Skeletal muscle tissue (tissue), 4 donors: ENCODE results near the gene TNFSF13. TPM values are rescaled to one million over a fixed set of nuclear protein-coding genes. Genes with fewer than 3 reads are reported as not detected.
A peak's percentile ranks its signal among the peaks of the same experiment; 100 is the strongest.

ENCODE experiments used
- H3K27ac ChIP-seq: one replicate; pipeline ENCODE4 v1.7.0; 2013; ENCODE audit warnings: mild to moderate bottlenecking, low read depth, low read length, inconsistent platforms
- H3K27me3 ChIP-seq, 3 donors: one replicate each; pipeline ENCODE4 v1.7.0; 2013; ENCODE audit warnings: low read length in 3 of 3; ENCODE audit not compliant: control insufficient read depth in 3 of 3, insufficient read depth in 3 of 3
- H3K36me3 ChIP-seq, 3 donors: one replicate each; pipeline ENCODE4 v1.7.0; 2013; ENCODE audit warnings: low read length in 3 of 3; ENCODE audit not compliant: control insufficient read depth in 3 of 3, insufficient read depth in 3 of 3
- H3K4me1 ChIP-seq, 3 donors: one replicate each; pipeline ENCODE4 v1.7.0; 2013; ENCODE audit warnings: low read length in 3 of 3, mild to moderate bottlenecking in 3 of 3; ENCODE audit not compliant: control insufficient read depth in 3 of 3, insufficient read depth in 3 of 3
- H3K4me3 ChIP-seq, 3 donors: one replicate each; pipeline ENCODE4 v1.7.0; 2013; ENCODE audit warnings: low read length in 3 of 3
- H3K9ac ChIP-seq, 3 donors: one replicate each; pipeline ENCODE4 v1.7.0; 2013; ENCODE audit warnings: low read length in 3 of 3, mild to moderate bottlenecking in 3 of 3, moderate library complexity in 2 of 3, low read depth in 1 of 3
- H3K9me3 ChIP-seq, 3 donors: one replicate each; pipeline ENCODE4 v1.7.0; 2013; ENCODE audit warnings: low read length in 3 of 3; ENCODE audit not compliant: control insufficient read depth in 3 of 3
- total RNA-seq: library from RNA; depleted of rRNA; stranded (reverse); fragments of >200 nt; gene quantifications from one replicate; pipeline ENCODE4 v1.2.3, GENCODE V29; 2014
- donor health status: Osteomylitis.

Gene TNFSF13, protein sequence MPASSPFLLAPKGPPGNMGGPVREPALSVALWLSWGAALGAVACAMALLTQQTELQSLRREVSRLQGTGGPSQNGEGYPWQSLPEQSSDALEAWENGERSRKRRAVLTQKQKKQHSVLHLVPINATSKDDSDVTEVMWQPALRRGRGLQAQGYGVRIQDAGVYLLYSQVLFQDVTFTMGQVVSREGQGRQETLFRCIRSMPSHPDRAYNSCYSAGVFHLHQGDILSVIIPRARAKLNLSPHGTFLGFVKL
- total RNA-seq, result 2.1 TPM

DNA sequence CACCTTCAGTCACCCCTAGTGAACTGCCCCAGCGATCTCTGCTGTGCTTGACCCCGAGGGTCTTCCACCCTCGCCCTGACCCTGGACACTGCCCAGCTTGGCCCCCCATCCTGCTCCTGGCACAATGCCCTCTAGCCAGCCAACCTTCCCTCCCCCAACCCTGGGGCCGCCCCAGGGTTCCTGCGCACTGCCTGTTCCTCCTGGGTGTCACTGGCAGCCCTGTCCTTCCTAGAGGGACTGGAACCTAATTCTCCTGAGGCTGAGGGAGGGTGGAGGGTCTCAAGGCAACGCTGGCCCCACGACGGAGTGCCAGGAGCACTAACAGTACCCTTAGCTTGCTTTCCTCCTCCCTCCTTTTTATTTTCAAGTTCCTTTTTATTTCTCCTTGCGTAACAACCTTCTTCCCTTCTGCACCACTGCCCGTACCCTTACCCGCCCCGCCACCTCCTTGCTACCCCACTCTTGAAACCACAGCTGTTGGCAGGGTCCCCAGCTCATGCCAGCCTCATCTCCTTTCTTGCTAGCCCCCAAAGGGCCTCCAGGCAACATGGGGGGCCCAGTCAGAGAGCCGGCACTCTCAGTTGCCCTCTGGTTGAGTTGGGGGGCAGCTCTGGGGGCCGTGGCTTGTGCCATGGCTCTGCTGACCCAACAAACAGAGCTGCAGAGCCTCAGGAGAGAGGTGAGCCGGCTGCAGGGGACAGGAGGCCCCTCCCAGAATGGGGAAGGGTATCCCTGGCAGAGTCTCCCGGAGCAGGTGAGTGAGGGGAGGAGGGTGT is at the start of gene TNFSF13:
Gene TNFSF13 (plus strand): TSS at position 207 of the 776 bp plus-strand sequence. CDS start 290 bp downstream, at position 497.
- peak within 1 kb of the TSS; percentile 91 for H3K27ac ChIP-seq
- no peaks in the 10 kb centered on the region for H3K27me3 ChIP-seq
- H3K9me3 ChIP-seq, result no peaks in the 10 kb centered on the region
- peak within 1 kb of the TSS; percentile 67 to 72 (median 72) for H3K4me3 ChIP-seq
- H3K36me3 ChIP-seq, result peaks cover under 1 to 4% (median 2%) of the 10 kb centered on the region in 3 donors
- H3K4me1 ChIP-seq, result peaks cover 50 to 54% (median 53%) of the 10 kb centered on the region in 3 donors
- H3K9ac ChIP-seq, result peak within 1 kb of the TSS; percentile 87 to 89 (median 88)

DNA sequence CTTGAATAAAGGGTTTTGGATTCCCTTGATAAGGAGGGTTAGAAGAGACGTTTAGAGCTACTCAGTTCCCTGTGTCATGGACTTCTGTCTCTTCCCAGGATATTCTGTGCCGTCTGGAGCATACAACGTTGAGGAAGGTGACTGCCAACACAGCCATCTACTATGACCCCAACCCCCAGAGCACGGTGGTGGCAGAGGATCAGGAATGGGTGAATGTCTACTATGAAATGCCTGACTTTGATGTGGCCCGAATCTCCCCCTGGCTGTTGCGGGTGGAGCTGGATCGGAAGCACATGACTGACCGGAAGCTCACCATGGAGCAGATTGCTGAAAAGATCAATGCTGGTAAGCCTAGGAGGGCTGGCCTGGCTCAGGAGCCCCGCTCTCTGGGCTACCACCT is 49.7 kb upstream of the TNFSF13 start:
- no peak overlapping the region for H3K9ac ChIP-seq
- peaks cover 0 to 2% (median 0%) of the 10 kb centered on the region in 3 donors for H3K4me1 ChIP-seq
- peaks cover 69 to 85% (median 83%) of the 10 kb centered on the region in 3 donors for H3K36me3 ChIP-seq
- H3K27me3 ChIP-seq, result no peaks in the 10 kb centered on the region
- no peak overlapping the region for H3K4me3 ChIP-seq
- no peaks in the 10 kb centered on the region for H3K9me3 ChIP-seq
- no peak overlapping the region for H3K27ac ChIP-seq

DNA sequence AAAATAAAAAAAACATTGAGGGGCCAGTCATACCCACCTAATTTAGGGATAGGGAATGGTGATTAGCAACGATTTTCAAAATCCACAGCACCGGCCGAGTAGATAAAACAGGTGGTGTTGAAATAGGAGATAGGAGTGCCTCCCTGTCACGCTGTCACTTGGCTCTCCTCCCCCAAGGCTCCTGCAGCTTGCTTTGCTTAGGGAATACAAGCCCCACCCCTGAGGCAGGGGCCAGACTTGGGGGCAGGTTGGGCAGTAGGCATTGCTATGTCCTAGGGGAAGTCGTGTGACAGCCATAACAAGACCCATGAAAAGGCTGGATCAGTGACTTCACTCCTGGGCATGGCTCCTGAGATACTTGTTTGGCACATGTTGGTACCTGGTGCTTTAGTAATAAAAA is 48.6 kb upstream of the TNFSF13 start:
- Histone ChIP-seq H3K4me3 (no peak overlapping the region), H3K36me3 (peaks cover 68 to 79% (median 75%) of the 10 kb centered on the region in 3 donors), H3K9ac (no peak overlapping the region)

DNA sequence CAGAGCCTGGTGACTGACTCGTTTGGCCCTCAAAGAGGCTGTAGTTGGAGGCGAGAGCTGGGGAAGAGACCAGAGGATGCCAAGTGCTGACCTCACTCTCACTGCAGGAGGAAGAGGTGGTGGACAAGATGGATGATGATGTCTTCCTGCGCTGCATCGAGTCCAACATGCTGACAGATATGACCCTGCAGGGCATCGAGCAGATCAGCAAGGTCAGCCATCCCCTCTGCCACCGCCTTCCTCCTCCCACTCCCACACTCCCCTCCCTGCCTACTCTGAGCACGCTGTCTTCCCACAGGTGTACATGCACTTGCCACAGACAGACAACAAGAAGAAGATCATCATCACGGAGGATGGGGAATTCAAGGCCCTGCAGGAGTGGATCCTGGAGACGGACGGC is 47.4 kb upstream of the TNFSF13 start:
- Histone ChIP-seq H3K36me3 (peaks cover 65 to 73% (median 69%) of the 10 kb centered on the region in 3 donors), H3K9me3 (no peaks in the 10 kb centered on the region), H3K27ac (no peak overlapping the region), H3K9ac (no peak overlapping the region), H3K4me1 (peaks cover 0 to 2% (median 0%) of the 10 kb centered on the region in 3 donors), H3K27me3 (no peaks in the 10 kb centered on the region), H3K4me3 (no peak overlapping the region)

More for the DNA sequence above, 48.6 kb upstream of the TNFSF13 start:
- Histone ChIP-seq H3K9me3 (no peaks in the 10 kb centered on the region), H3K27ac (no peak overlapping the region), H3K27me3 (no peaks in the 10 kb centered on the region), H3K4me1 (peaks cover 0 to 2% (median 0%) of the 10 kb centered on the region in 3 donors)

DNA sequence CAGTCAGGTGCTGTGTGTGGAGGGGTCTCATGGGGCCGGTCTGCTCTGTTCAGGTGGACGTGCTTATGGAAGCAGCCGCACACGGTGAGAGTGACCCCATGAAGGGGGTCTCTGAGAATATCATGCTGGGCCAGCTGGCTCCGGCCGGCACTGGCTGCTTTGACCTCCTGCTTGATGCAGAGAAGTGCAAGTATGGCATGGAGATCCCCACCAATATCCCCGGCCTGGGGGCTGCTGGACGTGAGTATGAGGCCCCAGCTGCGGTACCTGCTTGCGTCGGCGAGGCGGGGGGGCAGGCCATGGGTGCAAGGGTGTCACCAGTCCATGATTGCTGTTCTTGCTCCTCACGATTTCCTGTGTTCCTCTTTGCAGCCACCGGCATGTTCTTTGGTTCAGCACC is 46.4 kb upstream of the TNFSF13 start:
- Histone ChIP-seq H3K4me1 (peaks cover 0 to 2% (median 0%) of the 10 kb centered on the region in 3 donors), H3K27me3 (no peaks in the 10 kb centered on the region), H3K4me3 (no peak overlapping the region), H3K9me3 (no peaks in the 10 kb centered on the region), H3K36me3 (peaks cover 58 to 66% (median 62%) of the 10 kb centered on the region in 3 donors), H3K9ac (no peak overlapping the region), H3K27ac (no peak overlapping the region)

DNA sequence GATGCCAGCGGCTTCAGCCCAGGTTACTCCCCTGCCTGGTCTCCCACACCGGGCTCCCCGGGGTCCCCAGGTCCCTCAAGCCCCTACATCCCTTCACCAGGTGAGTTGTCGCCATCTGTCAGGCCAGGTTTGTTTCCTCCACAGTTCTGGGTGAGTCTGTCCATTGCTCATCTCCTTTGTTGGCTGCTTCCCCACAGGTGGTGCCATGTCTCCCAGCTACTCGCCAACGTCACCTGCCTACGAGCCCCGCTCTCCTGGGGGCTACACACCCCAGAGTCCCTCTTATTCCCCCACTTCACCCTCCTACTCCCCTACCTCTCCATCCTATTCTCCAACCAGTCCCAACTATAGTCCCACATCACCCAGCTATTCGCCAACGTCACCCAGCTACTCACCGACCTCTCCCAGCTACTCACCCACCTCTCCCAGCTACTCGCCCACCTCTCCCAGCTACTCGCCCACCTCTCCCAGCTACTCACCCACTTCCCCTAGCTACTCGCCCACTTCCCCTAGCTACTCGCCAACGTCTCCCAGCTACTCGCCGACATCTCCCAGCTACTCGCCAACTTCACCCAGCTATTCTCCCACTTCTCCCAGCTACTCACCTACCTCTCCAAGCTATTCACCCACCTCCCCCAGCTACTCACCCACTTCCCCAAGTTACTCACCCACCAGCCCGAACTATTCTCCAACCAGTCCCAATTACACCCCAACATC is 45.6 kb upstream of the TNFSF13 start:
- H3K4me1 ChIP-seq, result peaks cover 0 to 2% (median 0%) of the 10 kb centered on the region in 3 donors
- H3K9me3 ChIP-seq, result no peaks in the 10 kb centered on the region
- no peak overlapping the region for H3K9ac ChIP-seq
- no peak overlapping the region for H3K4me3 ChIP-seq
- H3K27ac ChIP-seq, result no peak overlapping the region
- peaks cover 55 to 60% (median 56%) of the 10 kb centered on the region in 3 donors for H3K36me3 ChIP-seq
- H3K27me3 ChIP-seq, result no peaks in the 10 kb centered on the region

DNA sequence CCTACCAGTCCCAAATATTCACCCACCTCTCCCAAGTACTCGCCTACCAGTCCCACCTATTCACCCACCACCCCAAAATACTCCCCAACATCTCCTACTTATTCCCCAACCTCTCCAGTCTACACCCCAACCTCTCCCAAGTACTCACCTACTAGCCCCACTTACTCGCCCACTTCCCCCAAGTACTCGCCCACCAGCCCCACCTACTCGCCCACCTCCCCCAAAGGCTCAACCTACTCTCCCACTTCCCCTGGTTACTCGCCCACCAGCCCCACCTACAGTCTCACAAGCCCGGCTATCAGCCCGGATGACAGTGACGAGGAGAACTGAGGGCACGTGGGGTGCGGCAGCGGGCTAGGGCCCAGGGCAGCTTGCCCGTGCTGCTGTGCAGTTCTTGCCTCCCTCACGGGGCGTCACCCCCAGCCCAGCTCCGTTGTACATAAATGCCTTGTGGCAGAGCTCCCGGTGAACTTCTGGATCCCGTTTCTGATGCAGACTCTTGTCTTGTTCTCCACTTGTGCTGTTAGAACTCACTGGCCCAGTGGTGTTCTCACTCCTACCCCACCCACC is 44.6 kb upstream of the TNFSF13 start:
- Histone ChIP-seq H3K4me3 (no peak overlapping the region), H3K9me3 (no peaks in the 10 kb centered on the region), H3K9ac (no peak overlapping the region), H3K27ac (no peak overlapping the region), H3K4me1 (peaks cover 0 to 2% (median 0%) of the 10 kb centered on the region in 3 donors), H3K36me3 (peaks cover 47 to 51% (median 49%) of the 10 kb centered on the region in 3 donors), H3K27me3 (no peaks in the 10 kb centered on the region)

DNA sequence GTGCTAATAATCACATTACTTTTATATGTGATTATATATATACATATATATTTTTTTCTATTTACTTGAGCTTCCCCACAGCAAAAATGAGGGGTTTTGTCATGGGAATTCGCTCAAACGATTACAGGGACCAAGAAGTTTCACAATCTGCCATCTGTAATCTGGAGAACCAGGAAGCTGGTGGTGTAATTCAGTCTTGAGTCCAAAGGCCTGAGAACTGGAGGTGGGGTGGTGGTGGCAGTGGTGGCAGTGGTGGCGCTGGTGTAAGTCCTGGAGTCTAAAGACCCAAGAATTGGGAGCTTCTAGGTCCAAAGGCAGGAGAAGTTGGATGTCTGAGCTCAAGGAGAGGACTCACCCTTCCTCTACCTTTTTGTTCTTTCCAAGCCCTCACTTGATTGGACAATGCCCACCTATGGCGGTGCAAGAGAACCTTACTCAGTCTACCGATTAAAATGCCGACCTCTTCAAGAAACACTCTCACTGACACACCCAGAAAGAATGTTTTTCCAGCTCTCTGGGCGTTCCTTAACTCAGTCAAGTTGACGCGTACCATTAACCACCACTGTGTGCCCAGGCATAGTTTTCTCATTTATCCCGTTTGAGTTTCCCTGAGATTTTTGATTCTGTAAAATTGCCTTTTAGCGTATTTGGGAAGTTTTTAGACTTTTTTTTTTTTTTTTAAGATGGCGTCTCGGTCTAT is 42.5 kb upstream of the TNFSF13 start:
- Histone ChIP-seq H3K9me3 (no peaks in the 10 kb centered on the region), H3K27me3 (no peaks in the 10 kb centered on the region), H3K4me1 (no peaks in the 10 kb centered on the region), H3K4me3 (no peak overlapping the region), H3K36me3 (peaks cover 31 to 34% (median 32%) of the 10 kb centered on the region in 3 donors), H3K27ac (no peak overlapping the region), H3K9ac (no peak overlapping the region)

DNA sequence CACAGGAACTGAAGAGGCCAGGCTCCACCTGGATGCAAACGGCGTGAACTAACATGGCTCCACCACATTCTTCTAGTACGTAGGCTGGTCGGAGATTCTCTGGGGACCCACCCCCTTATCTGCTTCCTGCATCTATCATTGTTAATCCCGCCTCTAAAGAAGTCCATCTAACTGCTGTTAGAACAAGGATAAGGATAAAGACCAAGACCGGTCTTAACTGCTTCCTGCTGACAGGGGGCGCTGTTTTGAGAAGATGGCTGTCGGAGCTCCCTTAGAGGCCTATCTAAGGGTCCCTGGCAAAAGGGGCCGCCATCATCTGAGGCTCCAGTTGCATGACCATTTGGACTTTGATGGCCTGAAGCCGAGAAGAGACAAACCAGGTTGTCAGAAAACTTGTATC is 35.5 kb upstream of the TNFSF13 start:
- Histone ChIP-seq H3K9ac (no peak overlapping the region), H3K4me1 (no peaks in the 10 kb centered on the region), H3K27me3 (no peaks in the 10 kb centered on the region), H3K9me3 (no peaks in the 10 kb centered on the region), H3K36me3 (no peaks in the 10 kb centered on the region), H3K4me3 (no peak overlapping the region), H3K27ac (no peak overlapping the region)
